Measurements from ENCODE around the gene CFAP20DC.
"Not testable (repeated sequence)": the region's sequence is repeated elsewhere in the genome, so short reads cannot be mapped to it uniquely, and the experiment has no call there.

CFAP20DC gene

GRCh38 chr3:58895678-58896077 is 154.1 kb downstream of the CFAP20DC start:
- H4K8ac ChIP-seq (ENCODE audit: low read depth, low read length): not testable (repeated sequence)
- WGBS, 2 donors (ENCODE audit: extremely low coverage in 2 of 2, insufficient read length in 2 of 2, insufficient replicate concordance in 1 of 2): no CpG with 5 or more reads among the region's 5 CpGs

DNA sequence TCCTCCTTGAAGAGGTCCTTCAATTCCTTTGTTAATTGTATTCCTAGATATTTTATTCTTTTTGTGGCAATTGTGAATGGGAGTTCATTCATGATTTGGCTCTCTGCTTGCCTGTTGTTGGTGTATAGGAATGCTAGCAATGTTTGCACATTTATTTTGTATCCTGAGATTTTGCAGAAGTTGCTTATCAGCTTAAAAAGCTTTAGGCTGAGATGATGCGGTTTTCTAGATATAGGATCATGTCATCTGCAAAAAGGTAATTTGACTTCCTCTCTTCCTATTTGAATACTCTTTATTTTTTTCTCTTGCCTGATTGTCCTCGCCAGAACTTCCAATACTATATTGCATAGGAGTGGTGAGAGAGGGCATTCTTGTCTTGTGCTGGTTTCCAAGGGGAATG is 157.3 kb downstream of the CFAP20DC start:
- not testable (repeated sequence) for H2BK5ac ChIP-seq (ENCODE audit: low read length); H2BK15ac ChIP-seq (ENCODE audit: low read length); H3K4me2 ChIP-seq (ENCODE audit: insufficient read depth, low read length, poor library complexity, severe bottlenecking); H3K4me3 ChIP-seq (ENCODE audit: low read length in 2 of 2); H3K23ac ChIP-seq (ENCODE audit: low read depth, low read length, poor library complexity); H2BK120ac ChIP-seq (ENCODE audit: low read depth, low read length); H3K36me3 ChIP-seq (replicated peaks in 1 of 2; ENCODE audit: control insufficient read depth in 2 of 2, insufficient read depth in 2 of 2, low read length in 2 of 2); H2AK5ac ChIP-seq (ENCODE audit: low read depth, low read length); H3K9ac ChIP-seq (ENCODE audit: low read depth, low read length, poor library complexity); H3K27me3 ChIP-seq (ENCODE audit: control insufficient read depth in 3 of 3, insufficient read depth in 3 of 3, low read depth in 1 of 3, low read length in 3 of 3); H4K91ac ChIP-seq (ENCODE audit: low read depth, low read length, poor library complexity); H3K4me1 ChIP-seq (ENCODE audit: control insufficient read depth in 2 of 2, insufficient read depth in 1 of 2, low read depth in 1 of 2, low read length in 2 of 2); H3K18ac ChIP-seq (ENCODE audit: low read length); H4K8ac ChIP-seq (ENCODE audit: low read depth, low read length); H3K79me1 ChIP-seq (ENCODE audit: low read depth, low read length); H2BK12ac ChIP-seq (ENCODE audit: low read length); H2AFZ ChIP-seq (ENCODE audit: low read length); DNase-seq (ENCODE audit: low spot score); H3K27ac ChIP-seq (replicated peaks; ENCODE audit: low read length); H3K9me3 ChIP-seq (replicated peaks in 1 of 2; ENCODE audit: control insufficient read depth in 2 of 2, insufficient read depth in 1 of 2, low read depth in 1 of 2, low read length in 2 of 2); H3K4ac ChIP-seq (ENCODE audit: low read length); H3K14ac ChIP-seq (ENCODE audit: low read length)
- no CpG with 5 or more reads among the region's 2 CpGs for WGBS, 2 donors (ENCODE audit: extremely low coverage in 2 of 2, insufficient read length in 2 of 2, insufficient replicate concordance in 1 of 2)

More at GRCh38 chr3:58895678-58896077, 154.1 kb downstream of the CFAP20DC start:
- H3K23ac ChIP-seq (ENCODE audit: low read depth, low read length, poor library complexity); H3K9ac ChIP-seq (ENCODE audit: low read depth, low read length, poor library complexity); H3K18ac ChIP-seq (ENCODE audit: low read length); H2AFZ ChIP-seq (ENCODE audit: low read length); DNase-seq (ENCODE audit: low spot score); H3K4me2 ChIP-seq (ENCODE audit: insufficient read depth, low read length, poor library complexity, severe bottlenecking); H2BK12ac ChIP-seq (ENCODE audit: low read length); H2BK120ac ChIP-seq (ENCODE audit: low read depth, low read length); H2BK15ac ChIP-seq (ENCODE audit: low read length); H3K27me3 ChIP-seq (ENCODE audit: control insufficient read depth in 3 of 3, insufficient read depth in 3 of 3, low read depth in 1 of 3, low read length in 3 of 3); H3K9me3 ChIP-seq (replicated peaks in 1 of 2; ENCODE audit: control insufficient read depth in 2 of 2, insufficient read depth in 1 of 2, low read depth in 1 of 2, low read length in 2 of 2); H3K27ac ChIP-seq (replicated peaks; ENCODE audit: low read length); H3K79me1 ChIP-seq (ENCODE audit: low read depth, low read length); H2AK5ac ChIP-seq (ENCODE audit: low read depth, low read length); H3K14ac ChIP-seq (ENCODE audit: low read length); H2BK5ac ChIP-seq (ENCODE audit: low read length); H3K4me1 ChIP-seq (ENCODE audit: control insufficient read depth in 2 of 2, insufficient read depth in 1 of 2, low read depth in 1 of 2, low read length in 2 of 2); H4K91ac ChIP-seq (ENCODE audit: low read depth, low read length, poor library complexity); H3K4me3 ChIP-seq (ENCODE audit: low read length in 2 of 2); H3K36me3 ChIP-seq (replicated peaks in 1 of 2; ENCODE audit: control insufficient read depth in 2 of 2, insufficient read depth in 2 of 2, low read length in 2 of 2); H3K4ac ChIP-seq (ENCODE audit: low read length): not testable (repeated sequence)

DNA sequence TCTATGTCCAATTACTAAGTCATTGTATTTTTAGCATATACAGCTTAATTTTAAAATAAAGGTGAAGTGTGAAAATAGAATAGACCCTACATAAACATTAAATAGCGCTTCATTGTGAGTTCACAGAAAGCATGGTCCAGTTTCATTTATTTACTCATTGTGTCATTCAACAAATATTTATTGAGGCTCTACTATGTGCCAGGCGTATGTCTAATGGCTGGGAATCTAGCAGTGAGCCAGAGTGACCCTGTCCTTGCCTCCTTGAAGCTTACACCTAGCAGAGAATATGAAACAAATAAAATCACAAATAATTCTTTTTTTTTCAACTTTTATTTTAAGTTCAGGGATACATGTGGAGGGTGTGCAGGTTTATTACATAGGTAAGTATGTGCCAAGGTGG is 161.7 kb downstream of the CFAP20DC start:
- Histone ChIP-seq H3K4ac (ENCODE audit: low read length) (no peak overlapping the region), H2BK120ac (ENCODE audit: low read depth, low read length) (no peak overlapping the region), H2AFZ (ENCODE audit: low read length) (no peak overlapping the region), H3K27me3 (ENCODE audit: control insufficient read depth in 3 of 3, insufficient read depth in 3 of 3, low read depth in 1 of 3, low read length in 3 of 3) (no peaks in the 10 kb centered on the region), H3K4me2 (ENCODE audit: insufficient read depth, low read length, poor library complexity, severe bottlenecking) (no peak overlapping the region), H3K18ac (ENCODE audit: low read length) (no peak overlapping the region), H3K23ac (ENCODE audit: low read depth, low read length, poor library complexity) (no peak overlapping the region), H3K9me3 (replicated peaks in 1 of 2; ENCODE audit: control insufficient read depth in 2 of 2, insufficient read depth in 1 of 2, low read depth in 1 of 2, low read length in 2 of 2) (no peaks in the 10 kb centered on the region), H3K27ac (replicated peaks; ENCODE audit: low read length) (no peak overlapping the region), H2BK12ac (ENCODE audit: low read length) (no peak overlapping the region), H3K4me3 (ENCODE audit: low read length in 2 of 2) (no peak overlapping the region), H4K8ac (ENCODE audit: low read depth, low read length) (no peak overlapping the region), H3K9ac (ENCODE audit: low read depth, low read length, poor library complexity) (no peak overlapping the region), H2BK15ac (ENCODE audit: low read length) (no peak overlapping the region), H3K36me3 (replicated peaks in 1 of 2; ENCODE audit: control insufficient read depth in 2 of 2, insufficient read depth in 2 of 2, low read length in 2 of 2) (no peaks in the 10 kb centered on the region), H3K4me1 (ENCODE audit: control insufficient read depth in 2 of 2, insufficient read depth in 1 of 2, low read depth in 1 of 2, low read length in 2 of 2) (no peaks in the 10 kb centered on the region), H2BK5ac (ENCODE audit: low read length) (no peak overlapping the region), H3K79me1 (ENCODE audit: low read depth, low read length) (no peaks in the 10 kb centered on the region), H2AK5ac (ENCODE audit: low read depth, low read length) (no peak overlapping the region), H4K91ac (ENCODE audit: low read depth, low read length, poor library complexity) (no peak overlapping the region), H3K14ac (ENCODE audit: low read length) (no peak overlapping the region)
- WGBS, 2 donors (ENCODE audit: extremely low coverage in 2 of 2, insufficient read length in 2 of 2, insufficient replicate concordance in 1 of 2): no CpG with 5 or more reads among the region's 2 CpGs
- DNase-seq (ENCODE audit: low spot score): no peak

GRCh38 chr3:58884453-58884852 is 165.4 kb downstream of the CFAP20DC start:
- no CpG with 5 or more reads among the region's 5 CpGs for WGBS, 2 donors (ENCODE audit: extremely low coverage in 2 of 2, insufficient read length in 2 of 2, insufficient replicate concordance in 1 of 2)
- no peaks in the 10 kb centered on the region for H3K9me3 ChIP-seq (replicated peaks in 1 of 2; ENCODE audit: control insufficient read depth in 2 of 2, insufficient read depth in 1 of 2, low read depth in 1 of 2, low read length in 2 of 2)
- H3K18ac ChIP-seq (ENCODE audit: low read length): no peak overlapping the region
- H3K14ac ChIP-seq (ENCODE audit: low read length): no peak overlapping the region
- no peak overlapping the region for H3K27ac ChIP-seq (replicated peaks; ENCODE audit: low read length)
- H3K9ac ChIP-seq (ENCODE audit: low read depth, low read length, poor library complexity): no peak overlapping the region
- no peak overlapping the region for H4K8ac ChIP-seq (ENCODE audit: low read depth, low read length)
- H3K4me3 ChIP-seq (ENCODE audit: low read length in 2 of 2): no peak overlapping the region
- H3K36me3 ChIP-seq (replicated peaks in 1 of 2; ENCODE audit: control insufficient read depth in 2 of 2, insufficient read depth in 2 of 2, low read length in 2 of 2): no peaks in the 10 kb centered on the region
- no peak overlapping the region for H2AK5ac ChIP-seq (ENCODE audit: low read depth, low read length)
- H2BK120ac ChIP-seq (ENCODE audit: low read depth, low read length): no peak overlapping the region
- H3K27me3 ChIP-seq (ENCODE audit: control insufficient read depth in 3 of 3, insufficient read depth in 3 of 3, low read depth in 1 of 3, low read length in 3 of 3): no peaks in the 10 kb centered on the region
- no peak overlapping the region for H2BK12ac ChIP-seq (ENCODE audit: low read length)
- H2AFZ ChIP-seq (ENCODE audit: low read length): no peak overlapping the region
- H3K79me1 ChIP-seq (ENCODE audit: low read depth, low read length): no peaks in the 10 kb centered on the region
- H3K4ac ChIP-seq (ENCODE audit: low read length): no peak overlapping the region
- no peak overlapping the region for H2BK5ac ChIP-seq (ENCODE audit: low read length)
- no peak overlapping the region for H3K23ac ChIP-seq (ENCODE audit: low read depth, low read length, poor library complexity)
- H2BK15ac ChIP-seq (ENCODE audit: low read length): no peak overlapping the region
- H3K4me1 ChIP-seq (ENCODE audit: control insufficient read depth in 2 of 2, insufficient read depth in 1 of 2, low read depth in 1 of 2, low read length in 2 of 2): no peaks in the 10 kb centered on the region
- no peak overlapping the region for H4K91ac ChIP-seq (ENCODE audit: low read depth, low read length, poor library complexity)
- no peak overlapping the region for H3K4me2 ChIP-seq (ENCODE audit: insufficient read depth, low read length, poor library complexity, severe bottlenecking)
- no peak for DNase-seq (ENCODE audit: low spot score)

Measured in neuronal stem cell (in vitro differentiated cells).